HG02943 (cell line): ENCODE measurements around the gene GPR32.
"Not testable (repeated sequence)": the region's sequence is repeated elsewhere in the genome, so short reads cannot be mapped to it uniquely, and the experiment has no call there.

ENCODE experiments used
- ATAC-seq: cut with Tn5 transposase; IDR thresholded peaks from one replicate; pipeline ENCODE4 v1.9.1; 2021; ENCODE audit warnings: mild to moderate bottlenecking, low read depth, moderate library complexity; ENCODE audit not compliant: unreplicated experiment

Gene GPR32

DNA sequence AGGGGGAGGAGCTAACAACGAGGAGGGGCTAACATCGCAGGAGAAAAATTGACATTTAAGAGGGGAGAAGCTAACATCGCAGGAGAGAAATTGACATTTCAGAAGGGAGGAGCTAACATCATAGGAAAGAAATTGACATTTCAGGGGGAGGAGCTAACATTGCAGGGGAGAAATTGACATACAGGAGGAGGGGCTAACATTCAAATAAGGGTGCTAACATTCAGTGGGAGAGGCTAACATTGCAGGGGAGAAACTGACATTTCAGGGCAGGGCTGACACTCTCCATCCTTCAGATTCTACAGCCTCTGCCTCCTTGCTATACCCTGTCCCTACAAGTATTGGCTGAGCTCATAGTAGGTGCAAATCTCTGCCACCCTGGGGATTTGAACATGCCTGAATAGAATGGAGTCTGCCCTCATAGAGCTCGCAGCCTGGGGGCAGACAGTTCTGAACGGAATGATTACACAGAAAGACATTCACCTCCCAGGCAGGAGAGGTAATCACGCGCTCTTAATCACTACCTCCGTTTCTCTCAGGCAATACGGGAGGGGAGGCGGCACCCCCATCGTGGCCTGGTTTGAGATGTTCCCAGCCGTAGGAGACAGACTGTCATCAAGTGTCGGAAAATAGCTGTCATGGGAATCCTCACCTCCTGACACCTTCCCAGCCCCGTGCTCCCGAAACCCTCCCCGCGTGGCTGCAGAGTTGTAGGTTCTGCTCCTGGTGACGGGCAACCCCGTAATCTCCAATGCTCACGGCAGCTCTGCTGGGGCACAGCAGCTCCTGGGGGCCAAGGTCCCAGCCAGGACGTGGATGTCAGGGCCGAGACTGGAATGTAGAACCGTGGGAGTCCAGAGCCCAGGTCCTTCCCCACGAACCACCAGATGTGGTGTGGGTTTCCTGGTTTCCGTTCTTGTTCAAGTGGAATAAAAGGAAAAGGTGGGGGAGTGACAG lies 9.5 kb downstream of the GPR32 start:
- no peak for ATAC-seq

GRCh38 chr19:50780753-50781435 lies 10.6 kb downstream of the GPR32 start:
- ATAC-seq = no peak

DNA sequence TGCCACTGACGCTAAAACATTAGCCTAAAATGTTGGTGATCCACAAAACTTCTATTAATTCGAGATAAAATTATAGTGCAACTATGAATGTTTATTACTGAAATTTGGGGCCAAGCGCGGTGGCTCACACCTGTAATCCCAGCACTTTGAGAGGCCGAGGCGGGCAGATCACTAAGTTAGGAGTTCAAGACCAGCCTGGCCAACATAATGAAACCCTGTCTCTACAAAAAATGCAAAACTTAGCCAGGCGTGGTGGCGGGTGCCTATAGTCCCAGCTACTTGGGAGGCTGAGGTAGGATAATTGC lies 13.5 kb downstream of the GPR32 start:
- not testable (repeated sequence) for ATAC-seq

- no peak for ATAC-seq
These were observed 14.4 kb downstream of the GPR32 start for GRCh38 chr19:50784710-50785109.

- no peak for ATAC-seq
These were observed 15.1 kb downstream of the GPR32 start for GRCh38 chr19:50785329-50785728.

DNA sequence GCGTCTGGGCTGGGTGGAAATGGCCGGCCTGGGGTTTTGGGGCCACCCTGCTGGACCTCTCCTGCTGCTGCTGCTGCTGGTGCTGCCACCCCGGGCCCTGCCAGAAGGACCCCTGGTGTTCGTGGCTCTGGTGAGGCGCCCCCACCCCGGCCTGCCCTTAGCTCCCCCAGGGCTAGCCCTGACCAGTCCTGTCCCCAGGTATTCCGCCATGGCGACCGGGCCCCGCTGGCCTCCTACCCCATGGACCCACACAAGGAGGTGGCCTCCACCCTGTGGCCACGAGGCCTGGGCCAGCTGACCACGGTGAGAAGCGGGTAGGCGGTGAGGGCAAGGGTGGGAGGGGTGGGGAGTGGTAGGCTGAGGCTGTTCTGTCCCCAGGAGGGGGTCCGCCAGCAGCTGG lies 20.1 kb downstream of the GPR32 start, which contains the start of gene ACP4:
Gene ACP4 (plus strand): TSS at position 20 of the 400 bp plus-strand sequence. CDS start 0 bp downstream, at position 20.
- ATAC-seq = no peak

- ATAC-seq = no peak
These were observed 20.7 kb downstream of the GPR32 start for GRCh38 chr19:50790922-50791467.

DNA sequence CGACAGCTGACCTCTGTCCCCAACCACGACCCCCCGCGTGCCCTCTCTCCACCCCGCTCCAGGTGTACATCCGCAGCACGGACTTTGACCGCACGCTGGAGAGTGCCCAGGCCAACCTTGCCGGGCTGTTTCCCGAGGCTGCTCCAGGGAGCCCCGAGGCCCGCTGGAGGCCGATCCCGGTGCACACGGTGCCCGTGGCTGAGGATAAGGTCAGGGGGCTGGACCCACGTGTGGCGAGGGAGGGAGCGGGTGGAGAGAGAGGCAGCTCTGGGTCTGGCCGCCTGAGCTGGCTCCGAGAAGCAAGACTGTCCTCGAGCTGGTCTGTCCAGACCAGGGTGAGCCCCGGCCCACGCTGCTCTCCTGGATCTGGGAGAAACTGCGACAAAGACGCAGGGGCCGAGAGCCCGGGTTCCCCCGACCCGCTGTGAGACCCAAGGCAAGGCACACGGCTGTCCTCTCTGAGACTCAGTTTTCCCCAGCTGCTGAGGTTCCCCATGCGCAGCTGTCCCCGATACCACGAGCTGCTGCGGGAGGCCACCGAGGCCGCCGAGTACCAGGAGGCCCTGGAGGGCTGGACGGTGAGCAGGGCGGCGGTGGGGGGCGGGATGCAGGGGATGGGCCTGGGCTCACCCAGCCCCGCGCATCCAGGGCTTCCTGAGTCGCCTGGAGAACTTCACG lies 21.5 kb downstream of the GPR32 start:
- ATAC-seq = no peak

DNA sequence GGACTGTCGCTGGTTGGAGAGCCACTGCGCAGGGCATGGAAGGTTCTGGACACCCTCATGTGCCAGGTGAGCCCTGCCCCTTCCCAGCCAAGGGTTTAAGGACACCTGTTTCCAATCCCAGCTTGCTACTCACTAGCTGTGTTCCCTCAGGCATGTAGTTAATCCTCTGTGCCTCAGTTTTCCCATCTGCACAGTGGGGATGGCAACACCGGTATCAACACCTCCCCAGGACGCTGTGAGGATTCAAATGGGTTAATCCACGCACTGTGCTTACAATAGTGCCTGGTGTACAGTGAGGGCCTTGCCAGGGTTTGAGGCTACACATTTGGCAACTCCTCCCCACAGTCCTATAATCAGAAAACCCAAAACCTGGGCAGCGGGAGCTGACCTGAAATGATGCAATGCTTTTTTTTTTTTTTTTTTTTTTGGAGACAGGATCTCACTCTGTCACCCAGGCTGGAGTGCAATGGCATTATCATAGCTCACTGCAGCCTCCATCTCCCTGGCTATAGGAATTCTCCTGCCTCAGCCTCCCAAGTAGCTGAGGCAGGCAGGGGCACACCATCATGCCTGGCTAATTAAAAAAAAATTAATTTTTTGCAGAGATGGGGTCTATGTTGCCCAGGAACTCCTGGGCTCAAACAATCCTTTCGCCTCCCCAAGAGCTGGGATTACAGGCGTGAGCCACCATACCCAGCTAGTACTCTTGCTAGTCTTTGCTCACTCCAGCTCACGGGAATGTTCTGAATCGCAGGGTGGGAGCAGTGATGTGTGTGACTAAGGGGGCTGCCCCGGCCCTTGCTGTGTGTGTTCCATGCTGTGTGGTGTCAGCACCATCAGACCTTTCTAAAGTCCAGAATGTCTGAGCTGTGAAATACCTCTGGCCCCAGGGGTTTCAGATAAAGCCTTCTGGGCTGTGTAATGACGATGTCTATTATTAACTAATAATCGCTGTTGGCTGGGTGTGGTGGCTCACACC lies 22.3 kb downstream of the GPR32 start:
- ATAC-seq = no peak

DNA sequence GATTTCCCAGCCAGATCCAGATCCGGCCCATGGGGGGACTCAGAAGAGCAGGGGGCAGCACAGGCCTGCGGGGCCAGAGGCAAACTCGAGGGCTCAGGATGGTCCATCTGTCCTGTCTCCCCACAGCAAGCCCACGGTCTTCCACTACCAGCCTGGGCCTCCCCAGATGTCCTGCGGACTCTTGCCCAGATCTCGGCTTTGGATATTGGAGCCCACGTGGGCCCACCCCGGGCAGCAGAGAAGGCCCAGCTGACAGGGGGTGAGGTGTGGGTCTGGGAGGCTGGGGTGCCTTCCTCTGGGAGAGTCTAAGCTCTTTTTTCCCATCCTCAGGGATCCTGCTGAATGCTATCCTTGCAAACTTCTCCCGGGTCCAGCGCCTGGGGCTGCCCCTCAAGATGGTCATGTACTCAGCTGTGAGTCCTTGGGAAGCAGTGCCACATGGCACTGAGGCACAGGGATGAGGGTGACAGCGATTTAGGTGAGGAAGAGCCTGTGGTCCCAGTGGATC lies 23.3 kb downstream of the GPR32 start:
- ATAC-seq = no peak

DNA sequence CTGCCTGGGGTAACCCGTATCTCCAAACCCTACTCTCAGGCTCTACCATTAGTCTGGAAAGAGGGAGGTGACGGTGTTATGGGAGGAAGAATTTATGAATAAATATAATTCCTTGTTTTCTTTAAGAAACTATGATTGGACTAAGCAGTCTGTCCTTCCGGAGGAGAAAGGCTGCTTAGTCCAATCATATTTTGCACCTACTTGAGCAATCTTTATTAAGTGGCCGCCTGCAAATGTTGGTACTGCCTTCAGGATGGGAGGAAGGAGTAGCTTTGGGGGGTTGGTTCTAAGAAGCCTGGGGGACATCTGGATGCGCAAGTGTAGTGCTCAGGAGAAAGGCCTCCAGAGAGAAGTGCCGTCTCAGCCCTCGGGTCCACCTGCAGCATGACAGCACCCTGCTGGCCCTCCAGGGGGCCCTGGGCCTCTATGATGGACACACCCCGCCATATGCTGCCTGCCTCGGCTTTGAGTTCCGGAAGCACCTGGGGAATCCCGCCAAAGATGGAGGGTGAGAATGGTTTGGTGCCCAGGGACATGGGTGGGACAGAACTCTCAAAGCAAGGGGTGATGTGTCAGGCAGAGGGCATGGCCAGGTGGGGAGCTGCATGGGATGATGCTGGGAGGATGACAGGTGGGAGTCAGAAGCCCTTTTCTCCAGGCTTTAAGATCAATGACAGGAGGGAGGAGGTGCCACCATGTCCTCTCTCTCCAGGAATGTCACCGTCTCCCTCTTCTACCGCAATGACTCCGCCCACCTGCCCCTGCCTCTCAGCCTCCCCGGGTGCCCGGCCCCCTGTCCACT lies 24.0 kb downstream of the GPR32 start:
- ATAC-seq = no peak

DNA sequence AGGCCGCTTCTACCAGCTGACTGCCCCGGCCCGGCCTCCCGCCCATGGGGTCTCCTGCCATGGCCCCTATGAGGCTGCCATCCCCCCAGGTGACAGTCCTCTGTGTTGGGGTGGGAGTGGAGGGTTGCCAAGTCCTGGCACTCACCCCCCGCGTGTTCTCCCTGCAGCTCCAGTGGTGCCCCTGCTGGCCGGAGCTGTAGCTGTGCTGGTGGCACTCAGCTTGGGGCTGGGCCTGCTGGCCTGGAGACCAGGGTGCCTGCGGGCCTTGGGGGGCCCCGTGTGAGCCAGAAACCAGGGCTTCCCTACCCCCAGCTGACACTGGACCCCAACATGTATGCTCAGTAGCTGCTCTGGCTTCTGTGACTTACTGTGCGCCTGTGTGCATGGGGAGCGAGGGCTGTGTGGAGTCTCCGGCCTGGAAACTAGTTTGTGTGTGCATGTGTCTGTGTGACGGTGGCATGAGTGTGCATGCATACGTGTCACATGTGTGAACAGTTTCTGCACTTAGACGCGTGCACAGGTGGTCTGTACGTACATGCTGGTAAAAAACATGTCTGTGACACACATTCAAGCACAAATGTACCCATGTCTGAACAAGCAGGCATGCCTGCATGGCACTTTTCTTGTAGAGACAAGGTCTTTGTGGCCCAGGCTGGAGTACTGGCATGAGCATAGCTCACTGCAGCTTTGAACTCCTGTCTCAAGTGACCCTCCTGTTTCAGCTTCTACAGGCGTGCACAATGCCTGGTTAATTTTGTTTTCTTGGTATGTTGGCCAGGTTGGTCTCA lies 24.8 kb downstream of the GPR32 start:
- no peak for ATAC-seq

- ATAC-seq = no peak
These were observed 25.4 kb downstream of the GPR32 start for GRCh38 chr19:50795664-50796073.

GRCh38 chr19:50796128-50796633 lies 25.9 kb downstream of the GPR32 start:
- ATAC-seq = no peak

- no peak for ATAC-seq
These were observed 26.6 kb downstream of the GPR32 start for GRCh38 chr19:50796634-50797428.

DNA sequence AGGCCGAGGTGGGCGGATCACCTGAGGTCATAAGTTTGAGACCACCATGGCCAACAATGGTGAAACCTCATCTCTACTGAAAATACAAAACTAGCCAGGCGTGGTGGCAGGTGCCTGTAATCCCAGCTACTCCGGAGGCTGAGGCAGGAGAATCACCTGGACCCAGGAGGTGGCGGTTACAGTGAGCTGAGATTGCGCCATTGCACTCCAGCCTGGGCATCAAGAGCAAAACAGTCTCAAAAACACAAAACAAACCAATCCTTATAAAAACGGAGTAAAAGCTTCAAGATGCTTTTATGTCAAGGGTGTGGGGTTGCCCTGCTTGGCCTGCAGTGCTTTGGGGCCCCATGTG lies 27.1 kb downstream of the GPR32 start:
- ATAC-seq = no peak
